Natural killer cell treated with Interleukin-12 subunit alpha and Interleukin-12 subunit beta and Interleukin-15 and Interleukin-18, amount 100 ng/mL, for 72 hours (primary cell): ENCODE measurements around the gene POLDIP3. TPM values are rescaled to one million over a fixed set of nuclear protein-coding genes. Genes with fewer than 3 reads are reported as not detected.
A peak's percentile ranks its signal among the peaks of the same experiment; 100 is the strongest.

ENCODE experiments used
- ATAC-seq, 2 donors: fragments of 150-1000 bp; cut with Tn5 transposase in 1 of 2; sonication (Bioruptor Pico), chemical (Tn5 transposase) in 1 of 2; 2 replicates each; pipeline ENCODE4 v1.10.0; 2021
- DNase-seq: peaks from one replicate; pipeline ENCODE4 v3.0.0; 2022; ENCODE audit warnings: low spot score
- H3K27ac Mint-ChIP-seq, 2 donors: 1 replicate in 1 of 2; 2 replicates in 1 of 2; pipeline ENCODE4 v1.8.0; 2022; ENCODE audit warnings: mixed read lengths in 2 of 2, mild to moderate bottlenecking in 1 of 2, moderate library complexity in 1 of 2
- H3K27me3 Mint-ChIP-seq, 2 donors: 1 replicate in 1 of 2; 2 replicates in 1 of 2; pipeline ENCODE4 v1.8.0; 2022; ENCODE audit warnings: mixed read lengths in 2 of 2
- H3K36me3 Mint-ChIP-seq: one replicate; pipeline ENCODE4 v1.8.0; 2022; ENCODE audit warnings: mixed read lengths
- H3K4me1 Mint-ChIP-seq, 2 donors: 1 replicate in 1 of 2; 2 replicates in 1 of 2; pipeline ENCODE4 v1.8.0; 2022; ENCODE audit warnings: low read depth in 2 of 2, mixed read lengths in 2 of 2, mild to moderate bottlenecking in 1 of 2
- H3K4me3 Mint-ChIP-seq: one replicate; pipeline ENCODE4 v1.8.0; 2022; ENCODE audit warnings: mixed read lengths
- H3K9me3 Mint-ChIP-seq: 2 replicates; pipeline ENCODE4 v1.8.0; 2022; ENCODE audit warnings: mixed read lengths
- total RNA-seq, 2 donors: library from RNA; stranded (reverse); gene quantifications; one replicate each; pipeline ENCODE4 v1.2.3, GENCODE V29; 2022

The POLDIP3 gene
- total RNA-seq, 2 donors from 2014 or later, result 61.6 to 78.9 TPM

DNA sequence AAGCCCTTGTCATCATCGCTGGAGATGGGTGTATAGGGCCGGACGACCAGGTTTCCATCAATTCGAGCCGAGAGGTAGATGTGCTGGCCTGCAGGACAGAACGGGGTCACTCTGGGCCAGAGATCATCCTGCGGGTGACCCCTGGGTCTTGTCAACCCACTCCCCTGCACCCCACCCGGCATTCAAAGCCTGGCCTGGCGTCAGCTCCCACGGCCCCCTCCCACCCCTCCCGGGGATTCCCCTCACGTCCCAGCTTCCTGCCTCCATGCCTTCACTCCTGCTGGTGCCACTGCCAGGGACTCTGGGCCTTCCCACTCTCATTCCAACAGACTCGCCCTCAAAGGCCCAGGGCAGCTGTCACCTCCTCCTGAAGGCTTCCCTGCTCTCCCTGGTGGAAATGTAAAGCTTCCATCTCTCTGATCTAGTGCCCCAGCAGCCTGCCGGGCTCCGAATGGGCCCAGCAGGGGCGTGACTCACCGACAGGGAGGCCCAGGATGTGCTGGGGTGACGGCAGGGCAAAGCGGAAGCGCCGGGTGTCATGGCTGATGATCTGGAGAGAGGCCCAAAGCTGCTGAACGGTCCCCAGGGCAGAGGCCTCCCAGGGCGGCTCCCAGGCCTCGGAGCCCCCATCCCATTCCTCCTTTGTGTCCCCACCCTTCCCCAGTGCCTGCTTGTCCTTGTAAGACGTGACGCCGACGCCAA, 16.4 kb upstream of the POLDIP3 start:
- ATAC-seq (peak in 1 of 2 donors; percentile 37), DNase-seq (no peak)
- Mint-ChIP-seq H3K27ac (no peak overlapping the region), H3K9me3 (no peaks in the 10 kb centered on the region), H3K36me3 (no peaks in the 10 kb centered on the region), H3K27me3 (no peaks in the 10 kb centered on the region), H3K4me1 (peaks cover 0 to 2% of the 10 kb centered on the region in 2 donors), H3K4me3 (no peak overlapping the region)

DNA sequence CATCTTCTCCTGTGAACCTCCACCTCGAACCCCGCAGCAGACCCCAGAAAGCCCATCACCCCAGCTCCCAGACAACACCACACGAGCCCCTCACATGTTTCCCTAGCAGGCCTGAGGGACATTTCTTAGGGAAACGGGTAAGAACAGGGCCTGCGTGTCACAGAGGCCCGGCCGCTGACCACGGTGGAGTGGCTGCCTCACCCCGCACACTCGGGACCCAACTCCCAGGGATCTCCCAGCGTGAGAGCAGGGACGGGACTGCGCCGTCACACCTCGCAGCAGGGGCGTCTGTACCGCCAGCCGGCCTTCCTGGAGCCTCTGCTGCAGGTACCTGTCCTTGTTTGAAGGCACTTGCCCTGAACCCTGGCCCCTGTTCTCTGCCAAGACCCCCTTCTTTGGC, 15.5 kb upstream of the POLDIP3 start:
- Mint-ChIP-seq H3K36me3 (no peaks in the 10 kb centered on the region), H3K4me1 (no peaks in the 10 kb centered on the region), H3K4me3 (no peak overlapping the region), H3K9me3 (no peaks in the 10 kb centered on the region), H3K27me3 (no peaks in the 10 kb centered on the region), H3K27ac (no peak overlapping the region)
- DNase-seq (no peak), ATAC-seq (no peak)

DNA sequence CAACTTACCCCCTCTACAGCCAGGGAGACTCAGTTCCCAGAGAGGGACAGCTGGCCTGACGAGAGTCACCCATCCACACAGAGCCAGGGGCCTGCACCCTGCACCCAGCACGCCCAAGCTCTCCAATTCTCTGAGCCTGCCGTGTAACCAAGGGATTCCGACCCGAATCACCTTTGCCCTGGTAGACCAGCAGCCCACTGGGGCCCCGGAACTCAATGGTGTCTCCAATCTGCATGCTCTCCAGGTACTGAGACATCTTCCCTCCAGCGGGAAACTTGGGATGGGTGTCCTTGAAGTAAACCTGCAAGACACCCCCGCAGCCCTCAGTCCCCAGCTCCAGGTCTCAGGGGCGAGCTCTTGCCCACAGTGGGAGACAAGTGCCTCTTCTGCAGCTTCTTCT, 13.3 kb upstream of the POLDIP3 start:
- Mint-ChIP-seq H3K36me3 (no peaks in the 10 kb centered on the region), H3K9me3 (no peaks in the 10 kb centered on the region), H3K4me3 (no peak overlapping the region), H3K27me3 (no peaks in the 10 kb centered on the region), H3K4me1 (no peaks in the 10 kb centered on the region), H3K27ac (no peak overlapping the region)
- DNase-seq, result no peak
- no peak for ATAC-seq

DNA sequence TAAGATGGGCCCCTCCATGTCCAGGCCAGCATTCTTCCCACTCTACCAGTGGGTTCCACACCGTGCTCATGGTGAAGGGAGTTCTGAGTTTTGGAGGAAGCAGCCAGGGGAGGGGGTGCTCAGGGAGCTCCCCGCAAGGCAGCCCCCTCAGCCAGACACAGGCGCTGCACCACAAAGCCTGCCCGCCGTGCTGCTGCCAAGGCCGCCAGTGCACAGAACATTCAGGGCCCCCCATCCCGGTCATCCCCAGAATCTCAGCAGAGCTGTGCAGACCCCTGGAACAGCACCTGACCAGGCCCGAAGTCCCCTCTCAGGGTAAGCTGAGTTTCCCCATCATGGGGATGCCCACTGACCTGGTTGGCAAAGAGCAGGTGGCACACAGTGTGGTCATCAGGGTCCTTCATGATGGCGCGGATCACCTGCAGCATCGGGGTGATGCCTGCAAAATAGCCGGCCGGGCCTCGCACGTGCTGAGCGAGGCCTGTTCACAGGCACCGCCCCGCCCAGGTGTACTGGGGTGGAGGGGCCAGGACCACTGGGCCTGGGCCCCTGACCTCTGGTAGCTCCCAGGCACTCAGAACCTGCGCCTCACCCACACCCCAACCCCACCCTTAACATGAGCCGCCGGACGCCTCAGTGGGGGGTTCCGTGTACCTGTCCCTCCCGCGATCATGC, 12.4 kb upstream of the POLDIP3 start:
- no peaks in the 10 kb centered on the region for H3K9me3 Mint-ChIP-seq
- ATAC-seq, result no peak
- DNase-seq, result no peak
- no peaks in the 10 kb centered on the region for H3K4me1 Mint-ChIP-seq
- H3K27ac Mint-ChIP-seq, result no peak overlapping the region
- H3K36me3 Mint-ChIP-seq, result no peaks in the 10 kb centered on the region
- H3K27me3 Mint-ChIP-seq, result no peaks in the 10 kb centered on the region
- no peak overlapping the region for H3K4me3 Mint-ChIP-seq

DNA sequence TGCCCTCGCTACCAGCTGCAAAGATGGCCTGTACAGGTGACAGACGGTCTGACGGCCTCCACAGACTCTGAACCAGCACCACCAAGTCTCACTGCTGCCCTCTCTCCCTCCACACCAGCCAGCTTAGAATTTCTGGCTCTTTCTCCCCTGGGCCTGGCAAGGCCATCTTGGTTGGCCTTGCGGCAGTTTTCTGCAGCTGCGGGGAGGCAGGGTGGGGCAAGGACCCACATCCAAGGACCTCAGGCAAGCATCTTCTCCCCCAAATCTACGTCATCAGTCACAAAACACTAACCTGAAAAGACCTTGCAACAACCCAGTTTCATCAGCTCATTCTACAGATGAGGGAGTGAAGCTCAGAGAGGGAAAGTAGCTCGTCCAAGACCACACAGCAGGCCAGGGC, 11.7 kb upstream of the POLDIP3 start:
- no peak overlapping the region for H3K4me3 Mint-ChIP-seq
- H3K9me3 Mint-ChIP-seq, result no peaks in the 10 kb centered on the region
- H3K4me1 Mint-ChIP-seq, result peaks cover 3% of the 10 kb centered on the region in 2 donors
- H3K36me3 Mint-ChIP-seq, result no peaks in the 10 kb centered on the region
- H3K27me3 Mint-ChIP-seq, result no peaks in the 10 kb centered on the region
- ATAC-seq (no peak), DNase-seq (no peak)
- no peak overlapping the region for H3K27ac Mint-ChIP-seq

DNA sequence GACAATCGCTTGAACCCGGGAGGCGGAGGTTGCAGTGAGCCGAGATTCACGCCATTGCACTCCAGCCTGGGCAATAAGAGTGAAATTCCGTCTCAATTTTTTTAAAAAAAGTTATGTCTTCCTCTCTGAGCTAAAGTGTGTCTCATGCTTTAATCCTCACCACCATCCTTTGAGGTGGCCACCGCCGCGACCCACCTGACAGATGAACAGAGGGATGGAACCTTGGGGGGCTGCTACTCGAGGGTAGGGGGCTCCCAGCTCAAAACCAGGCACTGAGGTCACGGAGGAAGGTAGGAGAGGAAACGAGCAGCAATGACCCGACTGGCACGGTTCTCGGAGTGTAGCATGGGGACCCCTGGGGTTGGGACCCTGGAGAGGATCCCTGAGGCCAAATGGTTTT, 10.7 kb upstream of the POLDIP3 start:
- DNase-seq, result no peak
- Mint-ChIP-seq H3K4me3 (no peak overlapping the region), H3K9me3 (no peaks in the 10 kb centered on the region), H3K27me3 (no peaks in the 10 kb centered on the region), H3K27ac (no peak overlapping the region), H3K4me1 (peaks cover 4% of the 10 kb centered on the region in 2 donors), H3K36me3 (no peaks in the 10 kb centered on the region)
- ATAC-seq, result no peak

DNA sequence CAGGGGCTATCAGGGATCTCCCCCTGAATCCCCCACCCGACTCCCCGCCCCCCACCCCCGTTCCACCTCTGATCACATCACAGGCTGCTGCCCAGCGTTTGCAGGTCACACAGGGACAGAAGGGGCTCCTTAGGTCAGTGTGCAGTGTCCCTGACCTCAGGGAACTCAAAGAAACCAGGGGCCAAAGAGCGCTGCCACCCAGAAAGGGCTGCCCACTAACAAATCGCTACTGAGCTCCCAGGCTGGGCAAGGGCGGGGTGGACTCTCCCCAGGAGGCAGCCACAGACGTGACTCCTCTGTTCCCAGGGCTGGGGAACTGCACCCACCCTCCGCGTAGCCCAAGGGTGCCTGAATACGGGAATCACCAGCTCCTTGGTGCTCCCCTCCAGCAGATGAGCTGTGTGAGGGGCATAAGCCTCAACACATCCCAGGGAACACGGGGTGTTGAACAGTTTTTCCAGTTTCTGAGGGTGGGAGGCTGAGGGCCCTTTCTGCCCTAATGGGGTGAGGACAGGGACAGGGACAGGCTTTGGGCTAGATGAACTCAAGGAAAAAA, 9.9 kb upstream of the POLDIP3 start:
- peaks cover 4% of the 10 kb centered on the region in 2 donors for H3K4me1 Mint-ChIP-seq
- no peaks in the 10 kb centered on the region for H3K36me3 Mint-ChIP-seq
- no peaks in the 10 kb centered on the region for H3K9me3 Mint-ChIP-seq
- no peaks in the 10 kb centered on the region for H3K27me3 Mint-ChIP-seq
- no peak overlapping the region for H3K4me3 Mint-ChIP-seq
- H3K27ac Mint-ChIP-seq, result no peak overlapping the region
- DNase-seq, result no peak
- ATAC-seq, result no peak

DNA sequence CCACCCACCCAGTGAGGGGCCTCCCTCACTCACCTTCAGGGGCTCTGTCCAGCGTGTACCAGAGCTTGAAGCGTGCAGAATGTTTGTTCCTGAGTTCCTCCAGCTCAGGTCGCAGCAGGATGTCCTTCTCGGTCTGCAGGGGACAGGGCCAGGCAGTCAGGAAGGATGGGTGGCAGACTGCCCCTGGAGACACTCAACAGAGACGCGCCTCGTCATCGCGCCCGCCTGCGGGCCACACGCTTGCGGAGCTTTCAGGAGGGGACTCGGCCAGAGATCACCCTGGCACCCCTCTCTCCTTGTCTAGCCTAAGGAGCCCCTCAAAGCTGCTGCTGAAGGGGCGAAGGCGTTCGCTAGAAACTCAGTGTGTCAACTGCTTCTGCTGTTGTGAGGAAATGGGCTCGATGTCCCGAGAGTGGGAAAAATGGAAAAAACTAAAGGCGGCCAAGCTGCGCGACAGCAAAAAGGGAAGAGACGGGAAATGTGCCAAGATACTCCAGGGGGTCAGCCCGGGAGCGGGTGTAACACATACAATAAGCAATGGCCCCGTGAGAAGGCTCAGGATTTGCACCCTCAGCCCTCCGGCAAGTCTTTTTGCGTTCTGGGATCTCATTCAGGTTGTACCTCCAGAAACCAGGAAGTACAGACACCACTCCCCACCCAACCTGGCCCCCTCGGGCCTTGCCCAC, 9.2 kb upstream of the POLDIP3 start:
- no peak overlapping the region for H3K4me3 Mint-ChIP-seq
- no peak for DNase-seq
- H3K9me3 Mint-ChIP-seq, result no peaks in the 10 kb centered on the region
- H3K27me3 Mint-ChIP-seq, result no peaks in the 10 kb centered on the region
- H3K27ac Mint-ChIP-seq, result no peak overlapping the region
- H3K4me1 Mint-ChIP-seq, result peaks cover 4% of the 10 kb centered on the region in 2 donors
- ATAC-seq, result no peak
- no peaks in the 10 kb centered on the region for H3K36me3 Mint-ChIP-seq

DNA sequence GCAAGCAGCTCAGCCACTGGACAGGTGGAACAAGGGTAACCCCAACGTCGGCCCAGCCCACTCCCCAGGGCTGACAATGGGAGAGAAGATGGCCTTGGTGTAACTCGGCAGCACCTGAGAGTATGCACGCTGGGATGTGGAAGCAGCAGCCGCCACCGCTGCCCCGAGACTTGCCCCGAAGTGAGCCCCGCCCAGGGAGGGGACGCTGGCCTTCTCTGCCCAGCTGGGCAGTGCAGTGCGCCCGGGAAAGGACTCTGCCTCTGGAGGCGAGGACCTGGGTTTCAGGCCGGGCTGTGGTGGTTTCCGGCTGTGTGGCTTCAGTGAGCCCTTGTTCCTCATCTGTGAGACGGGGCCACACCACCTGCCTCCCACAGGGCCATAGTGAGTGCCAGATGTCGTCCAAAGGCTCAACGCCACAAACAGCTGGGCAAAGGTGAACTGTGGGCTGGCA, 8.6 kb upstream of the POLDIP3 start:
- Mint-ChIP-seq H3K4me1 (peaks cover 4% of the 10 kb centered on the region in 2 donors), H3K27ac (no peak overlapping the region), H3K9me3 (no peaks in the 10 kb centered on the region), H3K36me3 (no peaks in the 10 kb centered on the region), H3K4me3 (no peak overlapping the region), H3K27me3 (no peaks in the 10 kb centered on the region)
- ATAC-seq (no peak), DNase-seq (no peak)

DNA sequence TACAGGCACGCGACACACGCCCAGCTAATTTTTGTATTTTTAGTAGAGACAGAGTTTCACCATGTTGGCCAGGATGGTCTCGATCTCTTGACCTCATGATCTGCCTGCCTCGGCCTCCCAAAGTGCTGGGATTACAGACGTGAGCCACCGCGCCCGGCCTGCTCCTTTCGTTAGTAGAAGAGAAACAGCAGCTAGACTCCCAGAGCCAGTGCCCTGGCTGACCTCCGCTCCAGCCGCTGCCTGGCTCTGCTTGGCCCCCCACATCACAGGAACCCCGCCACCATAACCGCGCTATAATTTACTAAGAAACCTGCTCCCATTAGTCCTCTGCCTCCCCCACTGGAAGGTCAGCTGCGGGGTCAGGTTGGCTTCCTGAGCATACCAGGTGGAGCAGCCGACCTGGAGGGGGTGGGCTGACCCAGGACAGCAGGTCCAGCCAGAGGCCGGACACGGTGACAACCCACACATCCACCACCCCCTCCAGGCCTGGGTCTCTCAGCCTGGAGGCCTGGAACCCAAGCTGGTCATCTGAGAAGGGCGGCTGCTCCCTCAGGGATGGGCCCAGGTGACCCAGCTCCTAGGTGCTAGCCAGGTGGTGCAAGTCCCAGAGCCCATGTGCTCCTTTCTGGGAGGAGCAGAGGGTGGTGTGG, 7.5 kb upstream of the POLDIP3 start:
- no peak overlapping the region for H3K27ac Mint-ChIP-seq
- H3K4me1 Mint-ChIP-seq, result peaks cover 4 to 9% of the 10 kb centered on the region in 2 donors
- DNase-seq, result no peak
- no peak for ATAC-seq
- no peak overlapping the region for H3K4me3 Mint-ChIP-seq
- no peaks in the 10 kb centered on the region for H3K27me3 Mint-ChIP-seq
- no peaks in the 10 kb centered on the region for H3K36me3 Mint-ChIP-seq
- no peaks in the 10 kb centered on the region for H3K9me3 Mint-ChIP-seq

DNA sequence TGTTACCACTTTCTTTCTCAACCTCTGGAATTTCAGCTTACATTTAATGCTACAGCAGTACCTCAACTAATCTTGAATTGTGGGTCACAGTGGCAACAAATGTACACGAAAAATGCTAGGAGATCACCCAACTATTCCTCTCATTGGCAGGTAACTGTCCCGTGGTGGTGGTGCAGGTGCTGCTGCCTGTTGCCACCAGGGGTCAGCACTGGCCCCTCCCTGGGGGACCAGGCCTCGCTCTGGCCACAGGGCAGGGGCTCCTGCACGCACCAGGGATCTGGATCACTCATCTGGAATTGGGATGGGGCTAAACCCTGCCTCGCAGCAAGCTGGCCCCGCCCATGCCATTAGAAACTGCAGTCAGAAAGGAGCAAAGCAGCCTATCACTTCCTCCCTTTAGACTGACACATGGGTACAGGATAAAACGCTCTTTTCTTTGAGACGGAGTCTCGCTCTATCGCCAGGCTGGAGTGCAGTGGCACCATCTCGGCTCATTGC, 6.9 kb upstream of the POLDIP3 start:
- peak; percentile 66 to 75 for ATAC-seq

DNA sequence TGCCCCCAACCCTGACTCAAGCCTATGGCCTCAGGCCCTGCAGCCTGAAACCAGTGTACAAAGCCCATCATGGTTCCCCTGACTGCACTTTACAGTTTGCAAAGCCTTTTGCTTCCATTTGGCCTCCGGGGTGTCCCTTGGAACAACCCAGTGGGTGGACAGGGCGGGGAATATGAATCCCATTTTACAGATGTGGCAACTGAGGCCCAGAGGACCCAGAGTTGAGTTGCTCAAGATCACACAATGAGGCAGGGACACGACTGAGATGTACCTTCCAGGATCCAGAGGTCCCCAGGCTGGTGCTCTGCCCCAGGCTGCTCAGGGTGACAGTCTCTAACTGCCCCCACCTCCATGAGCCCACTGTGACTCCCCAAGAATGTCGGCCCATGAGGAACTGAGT, 5.4 kb upstream of the POLDIP3 start:
- Mint-ChIP-seq H3K27ac (no peak overlapping the region), H3K36me3 (no peaks in the 10 kb centered on the region), H3K9me3 (no peaks in the 10 kb centered on the region), H3K4me1 (peaks cover 13 to 21% of the 10 kb centered on the region in 2 donors), H3K27me3 (no peaks in the 10 kb centered on the region), H3K4me3 (no peak overlapping the region)
- ATAC-seq (no peak), DNase-seq (no peak)

More for the DNA sequence above, 6.9 kb upstream of the POLDIP3 start:
- peaks cover 4 to 9% of the 10 kb centered on the region in 2 donors for H3K4me1 Mint-ChIP-seq
- no peak overlapping the region for H3K4me3 Mint-ChIP-seq
- H3K9me3 Mint-ChIP-seq, result no peaks in the 10 kb centered on the region
- H3K27ac Mint-ChIP-seq, result peak overlapping the region in 1 of 2 donors; percentile 13
- no peaks in the 10 kb centered on the region for H3K36me3 Mint-ChIP-seq
- no peak for DNase-seq
- no peaks in the 10 kb centered on the region for H3K27me3 Mint-ChIP-seq

DNA sequence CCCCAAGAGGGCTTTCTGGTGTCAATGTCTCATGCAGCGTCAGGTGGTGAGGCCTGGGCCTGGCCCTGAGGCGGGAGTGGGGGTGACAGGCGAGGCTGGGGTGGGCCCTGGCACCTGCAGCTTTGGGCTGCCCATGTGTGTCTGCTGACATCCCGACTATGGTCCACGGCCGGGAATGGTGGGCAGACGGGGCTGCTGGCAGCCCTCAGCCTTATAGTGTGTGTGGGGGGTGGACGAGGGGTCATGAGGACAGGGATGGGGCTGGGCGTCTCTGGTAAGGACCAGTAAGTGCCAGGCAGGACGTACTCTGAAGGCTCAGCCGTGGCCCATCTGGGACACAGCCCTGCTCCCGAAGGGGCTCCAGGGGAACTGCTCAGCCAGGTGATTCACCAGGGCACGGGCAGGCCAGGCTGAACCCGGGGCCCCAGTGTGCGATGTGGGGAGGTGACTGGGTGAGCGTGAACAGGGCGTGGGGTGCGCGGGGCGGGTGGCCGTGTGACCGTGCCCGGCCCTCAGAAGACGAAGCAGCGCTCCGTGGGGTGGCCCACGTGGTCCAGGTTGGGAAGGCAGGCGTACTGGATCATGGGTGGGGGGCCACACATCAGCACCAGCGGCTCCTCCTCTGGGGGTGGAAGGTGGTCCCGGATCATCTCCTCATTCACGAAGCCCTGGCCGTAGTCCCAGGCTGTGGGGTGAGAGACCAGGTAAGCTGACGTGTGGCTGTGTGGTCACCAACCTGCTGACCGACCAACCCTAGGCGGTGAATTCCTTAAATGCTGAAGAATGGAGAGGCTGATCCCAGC, 4.8 kb upstream of the POLDIP3 start:
- Mint-ChIP-seq H3K4me3 (no peak overlapping the region), H3K36me3 (no peaks in the 10 kb centered on the region)

More for the DNA sequence above, 4.8 kb upstream of the POLDIP3 start:
- peaks cover 17 to 22% of the 10 kb centered on the region in 2 donors for H3K4me1 Mint-ChIP-seq
- no peak for ATAC-seq
- H3K9me3 Mint-ChIP-seq, result no peaks in the 10 kb centered on the region
- DNase-seq, result no peak
- no peak overlapping the region for H3K27ac Mint-ChIP-seq
- H3K27me3 Mint-ChIP-seq, result no peaks in the 10 kb centered on the region
